Subcutaneous adipose tissue (tissue), 4 donors: ENCODE measurements around the gene RHBG. TPM values are rescaled to one million over a fixed set of nuclear protein-coding genes. Genes with fewer than 3 reads are reported as not detected.

Experiments used
- total RNA-seq, 4 donors: library from RNA; depleted of rRNA; stranded (reverse); fragments of >200 nt; gene quantifications; one replicate each; pipeline ENCODE4 v1.1.0, GENCODE V29; 2016
- TF ChIP-seq, protein P1 (sequence below): fragments of 450-650 bp; IDR thresholded peaks from one replicate; pipeline ENCODE4 v1.5.1; 2016; ENCODE audit warnings: low read depth, mild to moderate bottlenecking, control low read depth, antibody characterized with exemption, moderate library complexity

RHBG gene
- total RNA-seq, 4 donors from 2014 or later: not detected

DNA sequence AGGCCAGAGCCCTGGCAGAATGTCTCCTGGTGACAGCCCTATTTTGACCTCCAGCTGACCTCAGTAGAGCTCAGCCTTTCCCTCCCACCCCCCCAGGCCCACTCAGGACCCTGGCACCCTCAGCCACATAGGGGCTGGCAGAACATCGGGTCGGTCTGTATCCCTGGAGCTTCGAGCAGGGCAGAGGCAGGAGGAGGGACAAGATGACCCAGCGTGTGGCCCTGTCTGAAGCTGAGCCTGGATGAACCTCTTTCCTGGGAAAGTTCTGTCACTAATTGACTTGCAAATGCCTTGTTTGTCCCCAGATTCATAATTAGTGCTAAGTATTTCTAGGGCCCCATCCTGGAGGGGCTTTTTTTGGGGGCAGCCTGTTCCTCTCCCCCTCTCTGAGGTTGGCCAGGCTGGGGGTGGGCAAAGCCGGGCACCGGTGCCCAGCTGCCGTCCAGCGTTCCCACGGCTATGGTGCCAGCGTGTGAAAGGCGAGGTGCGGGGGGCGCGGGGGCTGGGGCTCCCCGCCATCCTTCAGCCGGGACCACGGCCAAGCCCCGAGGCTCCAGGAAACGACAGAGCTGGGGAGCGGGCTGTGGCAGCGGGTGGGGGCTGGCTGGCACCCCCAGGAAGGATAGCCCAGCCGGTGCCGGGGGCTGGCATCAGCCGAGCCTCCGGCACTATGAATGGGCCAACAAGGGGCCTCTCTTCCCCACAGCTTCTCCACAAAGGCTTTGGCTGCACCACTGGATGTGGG is 31.4 kb downstream of the RHBG start:
- TF ChIP-seq, protein P1, sequence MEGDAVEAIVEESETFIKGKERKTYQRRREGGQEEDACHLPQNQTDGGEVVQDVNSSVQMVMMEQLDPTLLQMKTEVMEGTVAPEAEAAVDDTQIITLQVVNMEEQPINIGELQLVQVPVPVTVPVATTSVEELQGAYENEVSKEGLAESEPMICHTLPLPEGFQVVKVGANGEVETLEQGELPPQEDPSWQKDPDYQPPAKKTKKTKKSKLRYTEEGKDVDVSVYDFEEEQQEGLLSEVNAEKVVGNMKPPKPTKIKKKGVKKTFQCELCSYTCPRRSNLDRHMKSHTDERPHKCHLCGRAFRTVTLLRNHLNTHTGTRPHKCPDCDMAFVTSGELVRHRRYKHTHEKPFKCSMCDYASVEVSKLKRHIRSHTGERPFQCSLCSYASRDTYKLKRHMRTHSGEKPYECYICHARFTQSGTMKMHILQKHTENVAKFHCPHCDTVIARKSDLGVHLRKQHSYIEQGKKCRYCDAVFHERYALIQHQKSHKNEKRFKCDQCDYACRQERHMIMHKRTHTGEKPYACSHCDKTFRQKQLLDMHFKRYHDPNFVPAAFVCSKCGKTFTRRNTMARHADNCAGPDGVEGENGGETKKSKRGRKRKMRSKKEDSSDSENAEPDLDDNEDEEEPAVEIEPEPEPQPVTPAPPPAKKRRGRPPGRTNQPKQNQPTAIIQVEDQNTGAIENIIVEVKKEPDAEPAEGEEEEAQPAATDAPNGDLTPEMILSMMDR: no peak

- TF ChIP-seq, protein P1: no peak
Measured at GRCh38 chr1:156401041-156401574, 32.1 kb downstream of the RHBG start.

- TF ChIP-seq, protein P1: no peak
Measured at GRCh38 chr1:156401681-156402081, 32.7 kb downstream of the RHBG start.

DNA sequence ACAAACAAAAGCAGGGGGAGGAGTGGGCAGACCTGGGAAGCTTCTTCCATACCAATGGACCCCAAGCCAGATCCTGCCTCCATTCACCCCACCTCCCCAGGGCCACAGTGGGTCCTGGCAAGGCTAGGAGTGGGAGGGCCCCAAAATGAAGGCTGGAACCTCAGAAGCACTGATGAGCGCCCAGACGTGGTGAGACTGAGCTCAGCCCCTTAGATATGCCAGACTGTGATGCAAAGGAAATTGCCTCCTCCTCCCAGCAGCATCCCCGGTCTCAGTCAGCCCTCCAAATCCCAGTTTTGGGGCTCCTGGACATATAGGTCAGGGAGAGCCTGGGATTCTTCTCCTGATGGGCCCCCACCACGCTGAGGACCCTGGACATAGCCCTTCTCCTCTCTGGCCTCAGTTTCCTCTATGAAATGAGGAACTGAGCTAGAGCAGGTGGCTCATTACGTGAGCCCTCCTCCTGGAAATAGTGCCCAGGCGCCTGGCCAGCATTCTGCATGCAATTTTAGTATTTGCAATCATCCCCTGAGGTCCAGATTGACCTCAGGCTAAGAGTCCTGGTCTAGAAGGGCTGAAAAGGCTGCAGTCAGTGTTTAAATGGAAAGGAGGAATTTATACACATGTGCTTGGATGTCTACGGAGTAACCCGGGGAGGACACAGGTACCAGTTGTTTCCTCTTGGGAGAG is 33.5 kb downstream of the RHBG start:
- TF ChIP-seq, protein P1: no peak

GRCh38 chr1:156405670-156406069 is 36.7 kb downstream of the RHBG start:
- TF ChIP-seq, protein P1: no peak

- TF ChIP-seq, protein P1: no peak
Measured at GRCh38 chr1:156406251-156406650, 37.2 kb downstream of the RHBG start.

DNA sequence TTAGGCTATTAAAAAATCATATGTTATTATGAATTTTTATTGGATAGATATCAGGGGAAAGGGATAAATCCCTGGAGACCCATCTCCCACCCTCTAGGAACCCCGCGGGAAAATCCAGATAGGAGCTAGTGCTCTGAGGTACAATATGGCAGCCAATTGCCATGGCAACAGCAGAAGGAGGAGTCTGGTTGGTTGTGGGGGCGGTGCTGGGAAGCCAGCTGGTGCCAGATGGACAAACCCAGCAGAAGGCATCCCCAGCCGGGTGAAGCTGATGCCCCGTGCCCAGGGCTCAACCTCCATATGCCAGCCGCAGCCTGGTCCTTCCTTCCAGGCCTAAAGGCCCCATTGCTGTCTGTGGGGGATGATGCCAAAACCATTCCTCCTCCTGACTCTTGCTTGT is 38.3 kb downstream of the RHBG start:
- TF ChIP-seq, protein P1: no peak
